K562 (cell line): ENCODE results near the gene GLIS2. TPM values are rescaled to one million over a fixed set of nuclear protein-coding genes. Genes with fewer than 3 reads are reported as not detected.
A peak's percentile ranks its signal among the peaks of the same experiment; 100 is the strongest.

Experiments
- CREBBP ChIP-seq: IDR thresholded peaks from one replicate; pipeline ENCODE4 v1.6.1; 2012; ENCODE audit warnings: low read depth, mild to moderate bottlenecking, control low read depth, inconsistent platforms, low read length
- ETV1 ChIP-seq: fragments of 450-650 bp; conservative IDR thresholded peaks from 2 replicates; pipeline ENCODE4 v1.6.1; 2016; ENCODE audit warnings: missing genetic modification characterization, control low read depth, low read depth, missing compliant biosample characterization
- GATA2 ChIP-seq: sonication (generic); formaldehyde crosslinking; IDR thresholded peaks from 2 replicates; pipeline ENCODE4 v1.4.0; 2020; ENCODE audit warnings: mild to moderate bottlenecking, missing genetic modification reagents
- JUND ChIP-seq, 2 experiments: IDR thresholded peaks; 2 replicates in 1 of 2; 3 replicates in 1 of 2; pipeline ENCODE4 v1.6.1; 2011; ENCODE audit warnings: borderline replicate concordance in 2 of 2, low read depth in 2 of 2, low read length in 2 of 2, improper control_type of control experiment in 1 of 2, missing biosample characterization in 1 of 2, missing genetic modification characterization in 1 of 2, missing genetic modification reagents in 1 of 2
- KLF6 ChIP-seq: fragments of 250-450 bp; sonication (Bioruptor Pico); IDR thresholded peaks from 2 replicates; pipeline ENCODE4 v1.4.0; 2020; ENCODE audit warnings: mild to moderate bottlenecking, moderate library complexity, borderline replicate concordance
- OTX1 ChIP-seq: fragments of 450-650 bp; formaldehyde crosslinking; IDR thresholded peaks from 2 replicates; pipeline ENCODE4 v1.4.0; 2022; ENCODE audit warnings: mild to moderate bottlenecking
- POLR2H ChIP-seq: IDR thresholded peaks from 2 replicates; pipeline ENCODE4 v1.6.1; 2016; ENCODE audit warnings: missing genetic modification characterization, low read depth, mild to moderate bottlenecking, control low read depth, missing compliant biosample characterization, moderate library complexity
- RBFOX2 ChIP-seq: fragments of 200-400 bp; formaldehyde crosslinking; IDR thresholded peaks from 2 replicates; pipeline ENCODE4 v1.6.1; 2017; ENCODE audit warnings: low read depth, mild to moderate bottlenecking, low read length, moderate library complexity
- RBM34 ChIP-seq: fragments of 200-400 bp; formaldehyde crosslinking; IDR thresholded peaks from 2 replicates; pipeline ENCODE4 v1.6.1; 2018; ENCODE audit warnings: low read length, borderline replicate concordance; ENCODE audit not compliant: insufficient read depth
- SMAD4 ChIP-seq: fragments of 250-450 bp; sonication (Bioruptor Pico); conservative IDR thresholded peaks from 2 replicates; pipeline ENCODE4 v1.8.0; 2021; ENCODE audit warnings: inconsistent platforms, mild to moderate bottlenecking, moderate library complexity
- SMC3 ChIP-seq: conservative IDR thresholded peaks from 2 replicates; pipeline ENCODE4 v1.6.1; 2011; ENCODE audit warnings: low read depth, low read length, improper control_type of control experiment; ENCODE audit not compliant: insufficient read depth
- ZBED1 ChIP-seq: IDR thresholded peaks from 2 replicates; pipeline ENCODE4 v1.6.1; 2014
- ZNF75A ChIP-seq: fragments of 450-650 bp; formaldehyde crosslinking; IDR thresholded peaks from 2 replicates; pipeline ENCODE4 v1.4.0; 2020; ENCODE audit warnings: mild to moderate bottlenecking
- polyA plus RNA-seq, 8 experiments: library from polyadenylated mRNA; depleted of rRNA in 4 of 8; stranded (reverse) in 5 of 8; unstranded in 3 of 8; fragments of >200 nt; fragmentation: Nextera tagmentation in 2 of 8; fragmentation: Illumina TruSeq in 1 of 8; extraction: Ambion mirVana in 2 of 8; extraction: Trizol in 1 of 8; gene quantifications; 2 replicates each; pipeline versions ENCODE4 v1.2.1 to v1.2.3, GENCODE V29; 2011 to 2014; ENCODE audit warnings: inconsistent platforms in 1 of 8, missing spikeins in 1 of 8
- total RNA-seq, 7 experiments: library from RNA; depleted of rRNA in 6 of 7; stranded (reverse); fragments of >200 nt in 6 of 7; fragmentation: Illumina TruSeq in 2 of 7; extraction: Trizol in 2 of 7; gene quantifications; 2 replicates each; pipeline versions ENCODE4 v1.2.1 to v1.2.3, GENCODE V29; 2011 to 2021; ENCODE audit warnings: low replicate concordance in 1 of 7
- TF ChIP-seq, protein P1 (sequence below): fragments of 250-450 bp; sonication (Bioruptor Pico); IDR thresholded peaks from 2 replicates; pipeline ENCODE4 v1.8.0; 2022; ENCODE audit warnings: inconsistent platforms
- TF ChIP-seq, protein P2 (sequence below), 2 experiments: IDR thresholded peaks; 2 replicates each; pipeline ENCODE4 v1.6.1; 2011; ENCODE audit warnings: borderline replicate concordance in 1 of 2, control low read depth in 1 of 2, low read depth in 1 of 2, low read length in 1 of 2, mild to moderate bottlenecking in 1 of 2, mixed read lengths in 1 of 2, moderate library complexity in 1 of 2; ENCODE audit not compliant: insufficient read depth in 1 of 2, insufficient read length in 1 of 2, poor library complexity in 1 of 2, severe bottlenecking in 1 of 2; ENCODE audit errors: extremely low read depth in 1 of 2
- TF ChIP-seq, protein P3 (sequence below): fragments of 250-450 bp; sonication (Bioruptor Pico); IDR thresholded peaks from 2 replicates; pipeline ENCODE4 v1.5.1; 2021; ENCODE audit warnings: mild to moderate bottlenecking
- TF ChIP-seq, protein P4 (sequence below): fragments of 200-800 bp; sonication (Bioruptor generic); IDR thresholded peaks from 2 replicates; pipeline ENCODE4 v1.6.1; 2016; ENCODE audit warnings: missing genetic modification characterization, missing compliant biosample characterization

Gene GLIS2
- total and polyA plus RNA-seq, 9 of the 15 experiments (the other 6 are each of a cell fraction or from before 2014, with no cell fraction given): 0.10 to 9.0 (median 0.57) TPM

DNA sequence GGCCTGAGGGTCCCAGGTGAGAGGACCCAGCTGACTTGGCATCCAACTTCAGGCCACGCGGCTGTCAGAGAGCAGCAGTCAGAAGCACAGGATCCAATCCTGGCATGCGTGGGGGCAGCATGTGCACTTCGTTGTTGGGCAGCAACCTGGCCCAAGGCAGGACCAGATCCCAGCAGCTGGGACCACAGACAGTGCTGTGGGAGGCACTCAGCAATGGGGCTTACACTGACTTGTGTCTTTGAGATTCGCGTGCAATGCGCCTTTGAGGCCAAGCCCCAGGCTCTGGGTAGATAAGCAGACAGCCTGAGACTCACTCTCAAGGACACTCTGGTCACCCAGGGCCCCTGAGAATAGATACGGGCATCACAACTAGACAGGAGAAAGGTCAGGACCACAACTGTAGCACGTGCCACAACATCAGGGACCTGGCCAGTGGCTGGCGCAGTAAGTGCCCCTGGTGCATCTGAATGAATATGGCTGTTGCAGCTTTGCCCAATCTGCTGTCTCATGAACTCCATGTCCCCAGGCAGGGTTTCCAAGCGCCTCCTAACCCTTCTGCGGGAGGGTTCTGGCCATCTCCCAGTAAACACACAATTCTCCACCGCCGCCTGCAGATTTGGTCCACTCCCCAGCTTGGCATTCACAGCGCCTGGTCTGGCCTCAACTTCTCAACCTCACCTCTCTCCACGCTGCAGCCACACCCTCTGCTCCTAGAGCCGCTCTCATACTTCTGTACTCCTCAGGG lies 32.1 kb downstream of the GLIS2 start (continued):
- TF ChIP-seq, protein P1, sequence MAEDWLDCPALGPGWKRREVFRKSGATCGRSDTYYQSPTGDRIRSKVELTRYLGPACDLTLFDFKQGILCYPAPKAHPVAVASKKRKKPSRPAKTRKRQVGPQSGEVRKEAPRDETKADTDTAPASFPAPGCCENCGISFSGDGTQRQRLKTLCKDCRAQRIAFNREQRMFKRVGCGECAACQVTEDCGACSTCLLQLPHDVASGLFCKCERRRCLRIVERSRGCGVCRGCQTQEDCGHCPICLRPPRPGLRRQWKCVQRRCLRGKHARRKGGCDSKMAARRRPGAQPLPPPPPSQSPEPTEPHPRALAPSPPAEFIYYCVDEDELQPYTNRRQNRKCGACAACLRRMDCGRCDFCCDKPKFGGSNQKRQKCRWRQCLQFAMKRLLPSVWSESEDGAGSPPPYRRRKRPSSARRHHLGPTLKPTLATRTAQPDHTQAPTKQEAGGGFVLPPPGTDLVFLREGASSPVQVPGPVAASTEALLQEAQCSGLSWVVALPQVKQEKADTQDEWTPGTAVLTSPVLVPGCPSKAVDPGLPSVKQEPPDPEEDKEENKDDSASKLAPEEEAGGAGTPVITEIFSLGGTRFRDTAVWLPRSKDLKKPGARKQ: no peak
- TF ChIP-seq ZNF75A: no peak
- TF ChIP-seq SMC3: no peak
- TF ChIP-seq GATA2 (CRISPR knock-in tag): peak; percentile 40; the same call in 1 of the 2 replicates
- TF ChIP-seq, protein P2, sequence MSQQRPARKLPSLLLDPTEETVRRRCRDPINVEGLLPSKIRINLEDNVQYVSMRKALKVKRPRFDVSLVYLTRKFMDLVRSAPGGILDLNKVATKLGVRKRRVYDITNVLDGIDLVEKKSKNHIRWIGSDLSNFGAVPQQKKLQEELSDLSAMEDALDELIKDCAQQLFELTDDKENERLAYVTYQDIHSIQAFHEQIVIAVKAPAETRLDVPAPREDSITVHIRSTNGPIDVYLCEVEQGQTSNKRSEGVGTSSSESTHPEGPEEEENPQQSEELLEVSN (IDR thresholded peaks at IDR 0.05; ENCODE audit: borderline replicate concordance in 1 of 2, extremely low read depth in 1 of 2, insufficient read depth in 1 of 2, insufficient read length in 1 of 2, low read depth in 1 of 2, low read length in 1 of 2, poor library complexity in 1 of 2, severe bottlenecking in 1 of 2): peak; percentile 14 to 41
- no peak for TF ChIP-seq RBM34
- peak; percentile 54 for TF ChIP-seq RBFOX2
- TF ChIP-seq, protein P3, sequence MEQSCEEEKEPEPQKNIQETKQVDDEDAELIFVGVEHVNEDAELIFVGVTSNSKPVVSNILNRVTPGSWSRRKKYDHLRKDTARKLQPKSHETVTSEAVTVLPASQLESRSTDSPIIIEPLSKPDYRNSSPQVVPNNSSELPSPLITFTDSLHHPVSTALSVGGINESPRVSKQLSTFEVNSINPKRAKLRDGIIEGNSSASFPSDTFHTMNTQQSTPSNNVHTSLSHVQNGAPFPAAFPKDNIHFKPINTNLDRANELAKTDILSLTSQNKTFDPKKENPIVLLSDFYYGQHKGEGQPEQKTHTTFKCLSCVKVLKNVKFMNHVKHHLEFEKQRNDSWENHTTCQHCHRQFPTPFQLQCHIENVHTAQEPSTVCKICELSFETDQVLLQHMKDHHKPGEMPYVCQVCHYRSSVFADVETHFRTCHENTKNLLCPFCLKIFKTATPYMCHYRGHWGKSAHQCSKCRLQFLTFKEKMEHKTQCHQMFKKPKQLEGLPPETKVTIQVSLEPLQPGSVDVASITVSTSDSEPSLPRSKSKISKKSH (CRISPR knock-in tag): no peak
- no peak for TF ChIP-seq KLF6 (CRISPR knock-in tag)
- TF ChIP-seq POLR2H (tag): no peak
- TF ChIP-seq, protein P4, sequence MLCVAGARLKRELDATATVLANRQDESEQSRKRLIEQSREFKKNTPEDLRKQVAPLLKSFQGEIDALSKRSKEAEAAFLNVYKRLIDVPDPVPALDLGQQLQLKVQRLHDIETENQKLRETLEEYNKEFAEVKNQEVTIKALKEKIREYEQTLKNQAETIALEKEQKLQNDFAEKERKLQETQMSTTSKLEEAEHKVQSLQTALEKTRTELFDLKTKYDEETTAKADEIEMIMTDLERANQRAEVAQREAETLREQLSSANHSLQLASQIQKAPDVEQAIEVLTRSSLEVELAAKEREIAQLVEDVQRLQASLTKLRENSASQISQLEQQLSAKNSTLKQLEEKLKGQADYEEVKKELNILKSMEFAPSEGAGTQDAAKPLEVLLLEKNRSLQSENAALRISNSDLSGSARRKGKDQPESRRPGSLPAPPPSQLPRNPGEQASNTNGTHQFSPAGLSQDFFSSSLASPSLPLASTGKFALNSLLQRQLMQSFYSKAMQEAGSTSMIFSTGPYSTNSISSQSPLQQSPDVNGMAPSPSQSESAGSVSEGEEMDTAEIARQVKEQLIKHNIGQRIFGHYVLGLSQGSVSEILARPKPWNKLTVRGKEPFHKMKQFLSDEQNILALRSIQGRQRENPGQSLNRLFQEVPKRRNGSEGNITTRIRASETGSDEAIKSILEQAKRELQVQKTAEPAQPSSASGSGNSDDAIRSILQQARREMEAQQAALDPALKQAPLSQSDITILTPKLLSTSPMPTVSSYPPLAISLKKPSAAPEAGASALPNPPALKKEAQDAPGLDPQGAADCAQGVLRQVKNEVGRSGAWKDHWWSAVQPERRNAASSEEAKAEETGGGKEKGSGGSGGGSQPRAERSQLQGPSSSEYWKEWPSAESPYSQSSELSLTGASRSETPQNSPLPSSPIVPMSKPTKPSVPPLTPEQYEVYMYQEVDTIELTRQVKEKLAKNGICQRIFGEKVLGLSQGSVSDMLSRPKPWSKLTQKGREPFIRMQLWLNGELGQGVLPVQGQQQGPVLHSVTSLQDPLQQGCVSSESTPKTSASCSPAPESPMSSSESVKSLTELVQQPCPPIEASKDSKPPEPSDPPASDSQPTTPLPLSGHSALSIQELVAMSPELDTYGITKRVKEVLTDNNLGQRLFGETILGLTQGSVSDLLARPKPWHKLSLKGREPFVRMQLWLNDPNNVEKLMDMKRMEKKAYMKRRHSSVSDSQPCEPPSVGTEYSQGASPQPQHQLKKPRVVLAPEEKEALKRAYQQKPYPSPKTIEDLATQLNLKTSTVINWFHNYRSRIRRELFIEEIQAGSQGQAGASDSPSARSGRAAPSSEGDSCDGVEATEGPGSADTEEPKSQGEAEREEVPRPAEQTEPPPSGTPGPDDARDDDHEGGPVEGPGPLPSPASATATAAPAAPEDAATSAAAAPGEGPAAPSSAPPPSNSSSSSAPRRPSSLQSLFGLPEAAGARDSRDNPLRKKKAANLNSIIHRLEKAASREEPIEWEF (CRISPR knock-in tag): no peak
- TF ChIP-seq ZBED1: no peak
- TF ChIP-seq SMAD4 (CRISPR knock-in tag): peak; percentile 66; the same call in 1 of the 2 replicates
- no peak for TF ChIP-seq OTX1 (CRISPR knock-in tag)
- no peak for TF ChIP-seq CREBBP
- no peak for TF ChIP-seq ETV1 (tag)
- no peak for TF ChIP-seq JUND (IDR thresholded peaks at IDR 0.05; ENCODE audit: borderline replicate concordance, low read depth, low read length)
- TF ChIP-seq JUND (tag; IDR thresholded peaks at IDR 0.05; ENCODE audit: borderline replicate concordance, low read depth, low read length): no peak
